Right lobe of liver (tissue), 4 donors: Measurements from ENCODE around the gene B4GALT5.

Experiments
- POLR2A ChIP-seq: fragments of 450-650 bp; IDR thresholded peaks from one replicate; pipeline ENCODE4 v1.6.1; 2017; ENCODE audit warnings: antibody characterized with exemption, mild to moderate bottlenecking
- TF ChIP-seq, protein P1 (sequence below), 4 donors: fragments of 200-600 bp in 3 of 4; fragments of 450-650 bp in 1 of 4; IDR thresholded peaks; one replicate each; pipeline versions ENCODE4 v1.5.1 to v1.8.0; 2016 to 2022; ENCODE audit warnings: antibody characterized with exemption in 4 of 4, mild to moderate bottlenecking in 2 of 4
- donor health status: DM: no; HTN: no; CAD: no.
- donor health status: DM: no; HTN: no; CAD: no.
- donor health status: DM: no; HTN: yes; CAD: no.

DNA sequence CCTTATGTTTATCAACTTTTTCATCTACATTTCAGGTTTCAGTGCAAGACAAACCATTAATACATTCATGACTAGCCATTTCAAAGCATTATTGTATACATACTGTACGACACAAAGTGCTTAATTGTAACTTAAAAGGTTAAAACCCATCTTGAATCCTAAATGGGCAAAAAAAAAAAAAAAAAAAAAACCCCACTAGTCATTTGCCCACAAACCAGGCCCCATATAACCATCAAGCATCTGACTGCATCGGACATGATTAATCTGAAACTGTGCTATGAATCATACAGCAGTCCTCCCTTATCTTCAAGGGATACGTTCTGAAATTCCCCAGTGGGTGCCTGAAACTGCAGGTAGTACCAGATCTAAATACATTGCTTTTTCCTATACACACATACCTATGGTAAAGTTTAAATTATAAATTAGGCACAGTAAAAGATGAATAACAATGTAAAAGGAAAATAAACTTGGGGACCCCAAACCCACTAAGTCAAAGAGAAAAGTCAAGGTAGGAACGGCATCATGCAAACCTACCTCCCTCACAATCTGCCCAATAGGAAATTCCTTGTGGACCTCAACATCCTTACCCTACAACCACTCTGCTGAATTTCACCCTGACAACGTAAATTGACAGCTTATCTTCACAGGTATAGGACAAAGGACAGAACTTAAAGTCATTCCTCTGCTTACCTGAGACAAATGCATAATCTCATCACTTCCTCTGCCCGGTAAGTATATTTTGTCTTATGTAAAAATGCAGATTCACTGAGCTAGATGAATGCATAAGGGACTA, 14.3 kb downstream of the B4GALT5 start:
- TF ChIP-seq, protein P1, sequence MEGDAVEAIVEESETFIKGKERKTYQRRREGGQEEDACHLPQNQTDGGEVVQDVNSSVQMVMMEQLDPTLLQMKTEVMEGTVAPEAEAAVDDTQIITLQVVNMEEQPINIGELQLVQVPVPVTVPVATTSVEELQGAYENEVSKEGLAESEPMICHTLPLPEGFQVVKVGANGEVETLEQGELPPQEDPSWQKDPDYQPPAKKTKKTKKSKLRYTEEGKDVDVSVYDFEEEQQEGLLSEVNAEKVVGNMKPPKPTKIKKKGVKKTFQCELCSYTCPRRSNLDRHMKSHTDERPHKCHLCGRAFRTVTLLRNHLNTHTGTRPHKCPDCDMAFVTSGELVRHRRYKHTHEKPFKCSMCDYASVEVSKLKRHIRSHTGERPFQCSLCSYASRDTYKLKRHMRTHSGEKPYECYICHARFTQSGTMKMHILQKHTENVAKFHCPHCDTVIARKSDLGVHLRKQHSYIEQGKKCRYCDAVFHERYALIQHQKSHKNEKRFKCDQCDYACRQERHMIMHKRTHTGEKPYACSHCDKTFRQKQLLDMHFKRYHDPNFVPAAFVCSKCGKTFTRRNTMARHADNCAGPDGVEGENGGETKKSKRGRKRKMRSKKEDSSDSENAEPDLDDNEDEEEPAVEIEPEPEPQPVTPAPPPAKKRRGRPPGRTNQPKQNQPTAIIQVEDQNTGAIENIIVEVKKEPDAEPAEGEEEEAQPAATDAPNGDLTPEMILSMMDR (IDR thresholded peaks at IDR 0.05), result no peak
- TF ChIP-seq POLR2A, result no peak
